ENCODE results near the gene STARD7. TPM values are rescaled to one million over a fixed set of nuclear protein-coding genes. Genes with fewer than 3 reads are reported as not detected.

Gene STARD7
- total RNA-seq, 1 donor from 2014 or later = 103 TPM

GRCh38 chr2:96251721-96252292 is 43.2 kb upstream of the STARD7 start:
- FAIRE-seq (peak; percentile 49), DNase-seq (ENCODE audit: low read depth) (peak; percentile 97)
- peaks cover 11% of the 10 kb centered on the region for H3K4me1 Mint-ChIP-seq (ENCODE audit: low read depth, unreplicated experiment)
- Histone ChIP-seq H3K79me2 (ENCODE audit: insufficient read depth, low read length) (peaks cover 8% of the 10 kb centered on the region), H3K9me3 (ENCODE audit: insufficient read depth, low read depth, low read length) (no peaks in the 10 kb centered on the region), H3K27ac (ENCODE audit: low read depth, low read length) (no peak overlapping the region), H3K9ac (ENCODE audit: low read length) (peak overlapping the region; percentile 19), H3K36me3 (ENCODE audit: insufficient read depth, low read length) (peaks cover 14% of the 10 kb centered on the region), H2AFZ (ENCODE audit: low read depth, low read length) (no peak overlapping the region), H3K4me1 (ENCODE audit: insufficient read depth, low read length) (peaks cover 11% of the 10 kb centered on the region), H3K4me3 (ENCODE audit: insufficient read depth, low read depth, low read length) (no peak overlapping the region), H3K27me3 (ENCODE audit: insufficient read depth, low read length) (no peaks in the 10 kb centered on the region), H3K4me2 (ENCODE audit: low read length) (peak overlapping the region; percentile 53), H4K20me1 (ENCODE audit: insufficient read depth, low read length) (peaks cover 13% of the 10 kb centered on the region)
- no peaks in the 10 kb centered on the region for H3K9me3 Mint-ChIP-seq (ENCODE audit: unreplicated experiment)
- H3K36me3 Mint-ChIP-seq (ENCODE audit: low read depth, unreplicated experiment) = peaks cover 17% of the 10 kb centered on the region
- TF ChIP-seq EZH2 (IDR thresholded peaks at IDR 0.05; ENCODE audit: insufficient read depth, low read length) = no peak
- TF ChIP-seq, protein P1, sequence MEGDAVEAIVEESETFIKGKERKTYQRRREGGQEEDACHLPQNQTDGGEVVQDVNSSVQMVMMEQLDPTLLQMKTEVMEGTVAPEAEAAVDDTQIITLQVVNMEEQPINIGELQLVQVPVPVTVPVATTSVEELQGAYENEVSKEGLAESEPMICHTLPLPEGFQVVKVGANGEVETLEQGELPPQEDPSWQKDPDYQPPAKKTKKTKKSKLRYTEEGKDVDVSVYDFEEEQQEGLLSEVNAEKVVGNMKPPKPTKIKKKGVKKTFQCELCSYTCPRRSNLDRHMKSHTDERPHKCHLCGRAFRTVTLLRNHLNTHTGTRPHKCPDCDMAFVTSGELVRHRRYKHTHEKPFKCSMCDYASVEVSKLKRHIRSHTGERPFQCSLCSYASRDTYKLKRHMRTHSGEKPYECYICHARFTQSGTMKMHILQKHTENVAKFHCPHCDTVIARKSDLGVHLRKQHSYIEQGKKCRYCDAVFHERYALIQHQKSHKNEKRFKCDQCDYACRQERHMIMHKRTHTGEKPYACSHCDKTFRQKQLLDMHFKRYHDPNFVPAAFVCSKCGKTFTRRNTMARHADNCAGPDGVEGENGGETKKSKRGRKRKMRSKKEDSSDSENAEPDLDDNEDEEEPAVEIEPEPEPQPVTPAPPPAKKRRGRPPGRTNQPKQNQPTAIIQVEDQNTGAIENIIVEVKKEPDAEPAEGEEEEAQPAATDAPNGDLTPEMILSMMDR (IDR thresholded peaks at IDR 0.05; ENCODE audit: insufficient read depth, low read depth, low read length) = no peak
- peak overlapping the region; percentile 37 for H3K4me3 Mint-ChIP-seq (ENCODE audit: unreplicated experiment)
- no peaks in the 10 kb centered on the region for H3K27me3 Mint-ChIP-seq (ENCODE audit: low read depth, unreplicated experiment)
- peak overlapping the region; percentile 38 for H3K27ac Mint-ChIP-seq (ENCODE audit: unreplicated experiment)

- H3K27me3 Mint-ChIP-seq (ENCODE audit: low read depth, unreplicated experiment) = no peaks in the 10 kb centered on the region
- no peak for FAIRE-seq
- Histone ChIP-seq H3K36me3 (ENCODE audit: insufficient read depth, low read length) (peaks cover 14% of the 10 kb centered on the region), H3K4me1 (ENCODE audit: insufficient read depth, low read length) (peaks cover 19% of the 10 kb centered on the region), H3K9me3 (ENCODE audit: insufficient read depth, low read depth, low read length) (no peaks in the 10 kb centered on the region), H2AFZ (ENCODE audit: low read depth, low read length) (no peak overlapping the region), H3K27me3 (ENCODE audit: insufficient read depth, low read length) (no peaks in the 10 kb centered on the region), H3K9ac (ENCODE audit: low read length) (no peak overlapping the region), H4K20me1 (ENCODE audit: insufficient read depth, low read length) (peaks cover 7% of the 10 kb centered on the region), H3K4me3 (ENCODE audit: insufficient read depth, low read depth, low read length) (no peak overlapping the region), H3K27ac (ENCODE audit: low read depth, low read length) (no peak overlapping the region), H3K4me2 (ENCODE audit: low read length) (no peak overlapping the region), H3K79me2 (ENCODE audit: insufficient read depth, low read length) (peaks cover 4% of the 10 kb centered on the region)
- no peak for DNase-seq (ENCODE audit: low read depth)
- TF ChIP-seq, protein P1 (IDR thresholded peaks at IDR 0.05; ENCODE audit: insufficient read depth, low read depth, low read length) = no peak
- no peak for TF ChIP-seq EZH2 (IDR thresholded peaks at IDR 0.05; ENCODE audit: insufficient read depth, low read length)
- peaks cover 12% of the 10 kb centered on the region for H3K4me1 Mint-ChIP-seq (ENCODE audit: low read depth, unreplicated experiment)
- peak overlapping the region; percentile 23 for H3K4me3 Mint-ChIP-seq (ENCODE audit: unreplicated experiment)
- no peaks in the 10 kb centered on the region for H3K9me3 Mint-ChIP-seq (ENCODE audit: unreplicated experiment)
- no peak overlapping the region for H3K27ac Mint-ChIP-seq (ENCODE audit: unreplicated experiment)
- peaks cover 17% of the 10 kb centered on the region for H3K36me3 Mint-ChIP-seq (ENCODE audit: low read depth, unreplicated experiment)
Measured at GRCh38 chr2:96250188-96250587, 41.6 kb upstream of the STARD7 start.

- Mint-ChIP-seq H3K4me1 (ENCODE audit: low read depth, unreplicated experiment) (peaks cover 12% of the 10 kb centered on the region), H3K9me3 (ENCODE audit: unreplicated experiment) (no peaks in the 10 kb centered on the region), H3K27me3 (ENCODE audit: low read depth, unreplicated experiment) (no peaks in the 10 kb centered on the region), H3K4me3 (ENCODE audit: unreplicated experiment) (no peak overlapping the region), H3K27ac (ENCODE audit: unreplicated experiment) (no peak overlapping the region), H3K36me3 (ENCODE audit: low read depth, unreplicated experiment) (peaks cover 17% of the 10 kb centered on the region)
- H3K27ac ChIP-seq (ENCODE audit: low read depth, low read length) = no peak overlapping the region
- DNase-seq (ENCODE audit: low read depth) (no peak), FAIRE-seq (no peak)
- no peak overlapping the region for H2AFZ ChIP-seq (ENCODE audit: low read depth, low read length)
- no peak overlapping the region for H3K4me2 ChIP-seq (ENCODE audit: low read length)
- no peak overlapping the region for H3K9ac ChIP-seq (ENCODE audit: low read length)
- H3K9me3 ChIP-seq (ENCODE audit: insufficient read depth, low read depth, low read length) = no peaks in the 10 kb centered on the region
- peaks cover 7% of the 10 kb centered on the region for H4K20me1 ChIP-seq (ENCODE audit: insufficient read depth, low read length)
- H3K79me2 ChIP-seq (ENCODE audit: insufficient read depth, low read length) = peaks cover 4% of the 10 kb centered on the region
- no peak for TF ChIP-seq EZH2 (IDR thresholded peaks at IDR 0.05; ENCODE audit: insufficient read depth, low read length)
- H3K4me3 ChIP-seq (ENCODE audit: insufficient read depth, low read depth, low read length) = no peak overlapping the region
- peaks cover 19% of the 10 kb centered on the region for H3K4me1 ChIP-seq (ENCODE audit: insufficient read depth, low read length)
- H3K27me3 ChIP-seq (ENCODE audit: insufficient read depth, low read length) = no peaks in the 10 kb centered on the region
- peaks cover 14% of the 10 kb centered on the region for H3K36me3 ChIP-seq (ENCODE audit: insufficient read depth, low read length)
Measured at GRCh38 chr2:96249654-96250053, 41.0 kb upstream of the STARD7 start.

Measured in astrocyte (in vitro differentiated cells and primary cell).